GM21367 (cell line): ENCODE measurements around the gene HTT.
A peak's percentile ranks its signal among the peaks of the same experiment; 100 is the strongest.

Source experiments
- ATAC-seq: cut with Tn5 transposase; IDR thresholded peaks from one replicate; pipeline ENCODE4 v1.9.1; 2021; ENCODE audit not compliant: unreplicated experiment

The HTT gene

DNA sequence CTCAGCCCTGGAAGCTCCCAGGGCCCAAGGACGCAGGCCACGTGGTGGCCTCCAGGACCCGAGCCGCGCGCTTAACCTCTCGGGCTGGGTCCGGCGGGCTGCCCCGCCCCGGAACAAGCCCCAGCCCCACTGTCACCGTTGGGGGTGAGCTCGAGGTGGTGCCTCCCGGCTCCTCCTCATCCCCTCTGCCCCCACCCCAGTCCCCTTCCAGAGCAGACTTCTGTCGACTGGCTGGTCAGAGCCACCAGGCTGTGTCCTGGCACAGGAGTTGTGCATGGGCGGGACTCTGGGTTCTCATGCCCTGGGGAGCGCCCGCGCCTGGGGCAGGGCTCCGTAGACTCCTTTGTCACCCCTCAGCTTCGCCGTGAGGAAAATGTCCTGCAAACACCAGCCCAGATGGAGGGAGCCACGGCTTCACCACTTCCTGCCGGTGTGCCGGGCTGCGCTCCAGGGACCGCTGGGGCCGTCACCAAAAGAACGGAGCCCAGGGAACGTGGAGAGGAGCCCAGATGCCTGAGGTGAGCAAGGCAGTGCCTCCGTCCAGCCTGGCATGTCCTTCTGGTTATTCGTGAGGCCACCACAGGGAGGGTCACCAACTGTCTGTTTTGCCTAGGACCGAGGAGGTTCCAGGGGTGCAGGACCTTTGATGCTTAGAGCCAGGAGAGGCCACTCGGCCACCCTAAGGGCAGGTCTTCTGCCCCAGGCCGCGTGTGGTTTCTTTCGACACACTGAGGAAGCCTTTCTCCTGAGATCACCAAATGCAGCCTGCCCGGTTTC, 211.3 kb downstream of the HTT start:
- no peak for ATAC-seq

DNA sequence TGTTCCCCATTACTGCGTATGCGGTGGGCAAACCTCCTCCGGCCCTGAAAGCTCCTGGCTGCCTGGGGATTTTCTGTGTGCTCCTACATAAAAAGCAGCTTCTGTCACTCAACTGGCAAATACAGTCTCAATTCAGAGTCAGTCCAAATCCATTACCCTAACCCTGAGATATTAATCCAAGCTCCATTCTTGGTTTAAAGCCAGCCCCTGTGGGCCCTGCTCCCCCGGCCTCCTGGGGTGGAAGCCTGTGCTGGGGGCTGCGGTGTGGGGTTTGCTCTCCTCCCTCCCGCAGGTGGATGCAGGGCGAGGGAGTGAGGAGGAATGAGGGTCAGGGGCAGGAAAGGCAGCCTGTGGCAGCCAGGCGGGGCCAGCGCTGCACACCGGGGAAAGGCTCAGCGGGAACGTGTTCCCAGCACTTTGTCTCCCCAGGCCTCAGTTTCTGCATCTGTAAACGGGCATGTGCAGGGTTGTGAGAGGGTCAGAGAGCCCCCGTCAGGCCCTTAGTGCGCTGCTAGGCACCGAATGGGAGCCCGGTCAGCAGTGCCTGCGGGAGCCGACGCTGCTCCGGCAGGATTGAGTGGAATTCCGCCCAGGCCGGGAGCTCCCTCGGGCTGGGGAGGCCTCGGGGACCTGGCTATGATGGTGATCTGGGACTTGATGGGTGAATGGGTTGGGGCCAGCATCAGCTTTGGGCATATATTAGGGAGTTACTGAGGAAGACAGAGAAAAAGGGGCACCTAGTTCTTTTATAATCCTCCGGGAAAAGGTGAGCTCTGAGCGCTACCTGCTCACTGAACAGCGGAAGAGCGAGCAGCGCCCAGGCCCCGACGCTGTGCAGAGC, 212.1 kb downstream of the HTT start:
- ATAC-seq, result peak; percentile 82

DNA sequence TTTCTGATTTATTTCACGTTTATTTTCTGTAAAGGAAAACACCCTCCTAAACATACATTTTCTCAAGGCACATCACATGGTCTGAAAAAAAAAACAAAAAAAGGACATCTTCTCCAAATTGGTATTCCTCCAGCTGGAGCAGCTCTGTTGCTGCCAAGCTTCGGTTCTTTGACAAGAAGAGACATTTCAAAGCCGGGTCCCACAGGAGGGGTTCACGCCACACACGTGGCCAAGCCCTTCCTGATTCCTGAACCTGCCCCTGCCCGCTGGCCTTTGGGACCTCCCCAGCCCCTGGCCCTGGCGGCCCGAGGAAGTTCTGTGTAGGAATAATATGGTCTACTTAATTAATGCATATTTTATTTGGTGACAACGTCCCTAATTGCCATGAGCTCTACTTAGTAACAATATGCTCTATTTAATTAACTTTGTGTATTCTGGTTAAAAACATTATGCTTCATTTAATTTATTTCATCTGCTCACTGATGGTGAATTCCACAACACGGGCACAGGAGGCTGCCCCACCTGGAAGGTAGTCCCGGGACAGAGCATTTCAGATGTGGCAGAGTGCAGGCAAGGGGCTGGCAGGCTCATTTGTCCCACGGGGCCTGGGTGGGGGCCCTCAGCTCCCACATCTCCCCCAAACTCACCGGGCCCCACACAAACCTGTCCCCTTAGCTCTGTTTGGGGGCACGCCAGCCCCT, 212.9 kb downstream of the HTT start:
- no peak for ATAC-seq

DNA sequence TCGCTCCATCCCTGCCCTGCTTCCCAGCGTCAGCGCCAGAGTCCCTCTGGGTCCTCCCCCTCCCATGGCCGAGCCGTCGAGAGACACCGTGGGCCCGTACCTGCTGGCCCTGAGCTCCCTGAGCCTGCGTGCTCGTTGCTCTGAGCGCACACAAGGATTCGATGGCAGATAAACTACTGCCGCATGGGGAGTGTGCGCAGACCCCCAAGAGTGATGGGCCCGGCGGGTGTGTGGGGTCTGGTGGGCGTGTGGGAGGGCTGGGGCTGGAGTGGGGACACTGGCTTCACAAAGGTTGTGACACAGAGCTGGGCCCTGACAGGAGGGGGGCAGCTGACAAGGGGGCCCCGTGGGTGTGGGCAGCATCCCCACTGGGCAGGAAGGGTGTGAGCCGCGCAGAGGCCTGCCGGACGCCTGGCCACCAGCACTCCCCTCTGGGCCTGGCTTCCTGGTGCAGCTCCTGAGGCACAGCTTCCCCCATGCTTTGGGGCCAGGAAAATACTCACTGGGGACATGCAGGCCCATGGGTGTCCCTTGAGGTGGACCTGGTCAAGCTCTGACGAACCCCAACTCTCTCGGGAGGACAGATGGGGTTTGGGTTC, 213.6 kb downstream of the HTT start:
- no peak for ATAC-seq

DNA sequence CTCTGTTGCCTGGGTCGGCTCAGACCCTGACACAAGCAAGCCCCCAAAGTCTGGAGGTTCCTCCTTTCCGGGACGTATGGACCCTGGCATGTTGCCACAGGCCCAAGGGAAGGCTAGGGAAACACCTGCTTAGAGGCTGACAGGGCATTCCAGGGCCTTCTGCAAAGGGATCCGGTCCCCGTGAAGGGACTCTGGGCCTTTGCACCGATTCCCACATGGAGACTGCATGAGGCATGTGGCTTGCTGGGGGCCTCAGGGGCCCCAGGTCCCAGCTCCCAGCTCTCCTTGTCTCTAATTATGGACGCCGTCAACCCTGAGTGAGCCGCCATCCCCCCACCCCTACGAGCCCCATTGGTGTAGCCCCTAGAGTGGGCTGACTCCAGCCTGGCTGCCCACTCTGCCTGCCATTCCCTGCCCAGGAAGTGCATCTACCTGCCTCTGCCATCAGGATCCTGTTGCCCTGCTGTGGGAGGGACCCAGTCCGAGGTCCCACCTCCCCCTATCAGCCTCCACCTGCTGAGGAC, 214.2 kb downstream of the HTT start:
- no peak for ATAC-seq

DNA sequence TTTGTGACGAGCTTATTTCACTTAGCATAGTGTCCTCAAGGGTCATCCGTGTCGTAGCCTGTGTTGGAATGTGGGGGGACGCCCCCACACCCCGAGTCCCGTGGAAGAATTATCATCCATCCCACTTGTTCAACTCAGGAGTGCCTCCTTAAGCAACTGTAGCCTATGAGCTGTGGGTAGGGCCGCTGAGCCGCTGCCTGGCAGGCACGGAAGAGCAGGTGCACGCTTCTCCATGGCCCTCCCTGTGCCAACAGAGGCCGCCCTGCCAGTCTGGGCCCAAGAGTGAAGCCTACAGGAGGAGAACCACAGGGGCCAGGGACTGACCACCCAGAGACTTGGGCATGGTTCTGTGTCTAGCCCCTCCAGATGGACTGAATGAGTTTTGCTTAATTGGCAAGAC, 216.0 kb downstream of the HTT start:
- ATAC-seq, result no peak

DNA sequence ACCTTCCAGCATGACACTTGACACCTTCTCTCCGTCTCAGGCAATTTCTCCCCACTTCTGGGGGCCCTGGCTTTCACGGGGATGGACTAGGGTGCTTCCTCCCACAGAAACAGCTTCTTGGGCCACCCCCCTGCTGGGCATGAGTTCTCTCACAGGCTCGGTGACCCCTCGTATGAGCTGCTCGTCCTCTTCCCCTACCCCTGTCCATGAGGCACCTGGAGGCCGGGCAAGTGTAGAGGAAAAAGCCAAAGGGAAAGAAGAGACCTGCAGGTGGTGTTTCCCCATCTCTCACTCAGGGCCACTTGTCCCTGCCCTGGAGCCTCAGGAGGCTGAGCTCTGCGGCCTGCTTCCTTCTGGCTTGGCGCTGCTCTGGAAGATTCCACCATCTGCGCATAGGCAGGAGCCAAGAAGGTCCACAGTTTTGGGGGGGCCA, 216.4 kb downstream of the HTT start:
- no peak for ATAC-seq

DNA sequence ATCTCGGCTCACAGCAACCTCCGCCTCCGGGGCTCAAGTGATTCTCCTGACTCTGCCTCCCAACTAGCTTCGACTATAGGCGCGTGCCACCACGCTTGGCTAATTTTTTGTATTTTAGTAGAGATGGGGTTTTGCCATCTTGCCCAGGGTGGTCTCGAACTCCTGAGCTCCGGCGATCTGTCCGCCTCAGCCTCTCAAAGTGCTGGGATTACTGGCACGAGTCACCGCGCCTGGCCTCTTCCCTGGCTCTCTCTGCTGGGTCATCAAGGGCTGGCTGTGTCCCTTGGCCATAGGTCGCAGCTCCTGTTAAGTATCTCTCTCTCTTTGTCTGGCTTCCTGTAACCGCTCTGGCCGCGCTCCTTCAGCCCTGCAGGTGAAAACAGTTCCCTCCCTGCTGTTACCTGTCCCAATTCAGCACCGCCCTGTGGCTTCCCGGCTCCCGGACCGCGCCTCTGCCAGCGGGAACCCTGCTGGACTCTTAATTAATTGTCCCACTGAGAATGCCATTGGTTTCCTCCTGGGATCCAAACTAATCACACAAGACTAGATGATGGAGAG, 217.0 kb downstream of the HTT start:
- ATAC-seq, result no peak

DNA sequence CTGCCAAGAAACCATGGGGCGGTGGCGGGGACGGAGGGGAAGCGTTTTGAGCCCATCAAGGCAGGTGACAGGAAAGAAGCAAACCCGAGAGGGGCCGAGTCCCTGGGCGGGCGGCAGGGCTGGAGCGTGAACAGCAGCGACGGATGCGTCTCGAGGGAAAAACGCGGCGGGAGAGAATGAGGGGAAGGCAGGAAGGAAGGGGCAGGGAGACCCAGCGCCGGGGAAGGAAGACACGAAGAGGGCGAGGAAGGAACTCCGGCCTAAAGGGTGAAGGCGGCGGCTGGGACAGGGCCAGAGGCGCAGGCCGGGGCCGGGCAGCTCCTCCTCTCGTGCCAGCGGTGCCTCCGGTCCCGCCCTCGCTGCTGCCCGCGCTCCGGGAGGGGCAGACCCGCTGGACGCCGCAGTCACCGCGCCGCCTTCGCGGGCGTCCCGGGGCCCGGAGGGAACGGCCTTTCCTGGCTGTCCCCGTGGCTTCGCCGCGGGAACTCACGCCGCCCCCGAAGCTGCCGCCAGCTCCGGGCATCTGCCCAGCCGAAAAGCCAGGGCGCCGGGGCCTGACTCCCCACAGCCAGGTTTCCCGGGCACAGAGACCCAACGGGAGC, 217.6 kb downstream of the HTT start:
- ATAC-seq, result peak; percentile 6

DNA sequence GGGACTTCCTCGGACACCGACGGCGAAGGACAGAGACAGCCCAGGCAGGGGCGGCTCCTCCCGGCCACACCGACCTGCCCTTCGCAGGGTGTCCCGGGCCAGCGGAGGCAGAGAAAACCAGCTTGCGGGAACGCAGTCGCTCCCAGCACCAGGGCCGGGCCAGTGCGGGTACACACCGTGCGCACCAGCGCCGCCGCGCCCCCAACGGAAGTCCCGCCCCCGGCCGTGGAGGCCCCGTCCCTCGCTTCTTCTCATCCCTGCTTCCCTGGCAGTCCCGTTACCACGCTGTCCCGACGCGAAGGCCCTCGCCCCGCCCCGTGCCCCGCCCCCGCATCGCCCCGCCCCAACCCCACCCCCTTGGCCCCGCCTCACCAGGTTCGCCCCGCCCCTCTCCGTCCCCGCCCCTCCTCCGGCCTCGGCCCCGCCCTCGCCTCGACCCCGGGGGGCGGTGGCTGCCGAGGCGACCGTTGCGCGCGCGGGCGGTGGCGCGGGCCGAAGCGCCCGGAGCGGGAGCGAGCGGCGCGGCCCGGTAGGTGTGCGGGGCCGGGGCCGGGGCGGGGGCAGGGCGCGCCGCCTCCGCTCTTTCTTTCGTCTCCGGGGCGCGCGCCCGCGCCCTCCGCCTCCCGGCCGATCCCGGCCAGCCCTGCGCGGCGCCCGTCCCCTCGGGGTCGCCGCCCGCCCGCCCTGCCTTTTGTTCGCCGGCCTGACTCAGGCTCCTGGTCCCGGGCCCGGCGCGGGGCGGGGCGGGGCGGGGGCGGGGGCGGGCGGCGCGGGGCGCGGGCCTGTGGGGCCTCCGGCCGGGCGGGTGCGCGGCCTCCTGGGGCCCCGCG, 218.3 kb downstream of the HTT start, which contains the start of gene RGS12:
TSS of gene RGS12 (plus strand) at position 451 of the 830 bp plus-strand sequence. CDS start 23,150 bp downstream, outside the sequence.
- peak; percentile 74 for ATAC-seq
